ENCODE results near the gene ADAM8.

GRCh38 chr10:133245439-133246235, 31.0 kb downstream of the ADAM8 start:
- no peak for TF ChIP-seq CTCF (conservative IDR thresholded peaks at IDR 0.05 in 1 of 2, IDR thresholded peaks at IDR 0.05 in 1 of 2; ENCODE audit: low read depth in 1 of 2, low read length in 2 of 2)
- TF ChIP-seq EZH2 (IDR thresholded peaks at IDR 0.05; ENCODE audit: low read length, missing control alignments) = no peak
